GM23338 (cell line): Measurements from ENCODE around the gene MAPK12.

Experiments used
- CREB1 ChIP-seq: fragments of 250-450 bp; sonication (Bioruptor Pico); IDR thresholded peaks from 2 replicates; pipeline ENCODE4 v1.5.0; 2020; ENCODE audit warnings: low read depth, mild to moderate bottlenecking, moderate library complexity
- CTCF ChIP-seq, 2 experiments: fragments of 200-600 bp in 1 of 2; sonication (generic) in 1 of 2; conservative IDR thresholded peaks; 2 replicates each; pipeline versions ENCODE4 v1.5.1 to v1.6.1; 2016 to 2017; ENCODE audit warnings: antibody characterized with exemption in 2 of 2, low read depth in 2 of 2, mild to moderate bottlenecking in 2 of 2, moderate library complexity in 1 of 2
- ETS1 ChIP-seq: IDR thresholded peaks from 2 replicates; pipeline ENCODE4 v1.6.1; 2016; ENCODE audit warnings: antibody characterized with exemption
- EZH2 ChIP-seq: fragments of 200-600 bp; sonication (generic); IDR thresholded peaks from one replicate; pipeline ENCODE4 v1.8.0; 2017; ENCODE audit warnings: antibody characterized with exemption, mild to moderate bottlenecking, low read depth; ENCODE audit not compliant: unreplicated experiment
- EZH2phosphoT487 ChIP-seq: fragments of 200-600 bp; sonication (generic); IDR thresholded peaks from one replicate; pipeline ENCODE4 v1.8.1; 2018; ENCODE audit warnings: antibody characterized with exemption; ENCODE audit not compliant: unreplicated experiment
- POLR2AphosphoS5 ChIP-seq: IDR thresholded peaks from 2 replicates; pipeline ENCODE4 v1.6.1; 2016; ENCODE audit warnings: antibody characterized with exemption, low read depth
- STAT1 ChIP-seq: IDR thresholded peaks from one replicate; pipeline ENCODE4 v1.6.1; 2016; ENCODE audit warnings: antibody characterized with exemption; ENCODE audit not compliant: unreplicated experiment
- ZNF114 ChIP-seq: fragments of 250-450 bp; sonication (Bioruptor Pico); IDR thresholded peaks from 2 replicates; pipeline ENCODE4 v1.5.0; 2020; ENCODE audit warnings: mild to moderate bottlenecking, moderate library complexity
- ZNF331 ChIP-seq: fragments of 250-450 bp; sonication (Bioruptor Pico); IDR thresholded peaks from 2 replicates; pipeline ENCODE4 v1.5.0; 2020; ENCODE audit warnings: low read depth, mild to moderate bottlenecking, moderate library complexity
- TF ChIP-seq, protein P1 (sequence below): IDR thresholded peaks from one replicate; pipeline ENCODE4 v1.6.1; 2018; ENCODE audit warnings: antibody characterized with exemption; ENCODE audit not compliant: unreplicated experiment

- TF ChIP-seq CTCF (conservative IDR thresholded peaks at IDR 0.05; ENCODE audit: low read depth in 2 of 2) (no peak), POLR2AphosphoS5 (no peak), STAT1 (no peak), ZNF331 (CRISPR knock-in tag) (no peak), EZH2phosphoT487 (no peak), EZH2 (no peak), ZNF114 (CRISPR knock-in tag) (no peak), CREB1 (no peak), ETS1 (no peak)
- TF ChIP-seq, protein P1, sequence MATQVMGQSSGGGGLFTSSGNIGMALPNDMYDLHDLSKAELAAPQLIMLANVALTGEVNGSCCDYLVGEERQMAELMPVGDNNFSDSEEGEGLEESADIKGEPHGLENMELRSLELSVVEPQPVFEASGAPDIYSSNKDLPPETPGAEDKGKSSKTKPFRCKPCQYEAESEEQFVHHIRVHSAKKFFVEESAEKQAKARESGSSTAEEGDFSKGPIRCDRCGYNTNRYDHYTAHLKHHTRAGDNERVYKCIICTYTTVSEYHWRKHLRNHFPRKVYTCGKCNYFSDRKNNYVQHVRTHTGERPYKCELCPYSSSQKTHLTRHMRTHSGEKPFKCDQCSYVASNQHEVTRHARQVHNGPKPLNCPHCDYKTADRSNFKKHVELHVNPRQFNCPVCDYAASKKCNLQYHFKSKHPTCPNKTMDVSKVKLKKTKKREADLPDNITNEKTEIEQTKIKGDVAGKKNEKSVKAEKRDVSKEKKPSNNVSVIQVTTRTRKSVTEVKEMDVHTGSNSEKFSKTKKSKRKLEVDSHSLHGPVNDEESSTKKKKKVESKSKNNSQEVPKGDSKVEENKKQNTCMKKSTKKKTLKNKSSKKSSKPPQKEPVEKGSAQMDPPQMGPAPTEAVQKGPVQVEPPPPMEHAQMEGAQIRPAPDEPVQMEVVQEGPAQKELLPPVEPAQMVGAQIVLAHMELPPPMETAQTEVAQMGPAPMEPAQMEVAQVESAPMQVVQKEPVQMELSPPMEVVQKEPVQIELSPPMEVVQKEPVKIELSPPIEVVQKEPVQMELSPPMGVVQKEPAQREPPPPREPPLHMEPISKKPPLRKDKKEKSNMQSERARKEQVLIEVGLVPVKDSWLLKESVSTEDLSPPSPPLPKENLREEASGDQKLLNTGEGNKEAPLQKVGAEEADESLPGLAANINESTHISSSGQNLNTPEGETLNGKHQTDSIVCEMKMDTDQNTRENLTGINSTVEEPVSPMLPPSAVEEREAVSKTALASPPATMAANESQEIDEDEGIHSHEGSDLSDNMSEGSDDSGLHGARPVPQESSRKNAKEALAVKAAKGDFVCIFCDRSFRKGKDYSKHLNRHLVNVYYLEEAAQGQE: no peak
These were observed 26.2 kb upstream of the MAPK12 start for GRCh38 chr22:50287731-50288130.
